M059J (cell line): ENCODE measurements around the gene UBE2L6. TPM values are rescaled to one million over a fixed set of nuclear protein-coding genes. Genes with fewer than 3 reads are reported as not detected.

Experiments
- DNase-seq: peaks from one replicate; pipeline ENCODE4 v3.0.0-alpha.2; 2012; ENCODE audit warnings: low read depth
- total RNA-seq: library from RNA; depleted of rRNA; stranded (reverse); fragments of >200 nt; shearing (Covaris generic); gene quantifications from 2 replicates; pipeline ENCODE4 v1.2.3, GENCODE V29; 2014

The UBE2L6 gene
- total RNA-seq, 1 experiment from 2014 or later: 314 TPM

DNA sequence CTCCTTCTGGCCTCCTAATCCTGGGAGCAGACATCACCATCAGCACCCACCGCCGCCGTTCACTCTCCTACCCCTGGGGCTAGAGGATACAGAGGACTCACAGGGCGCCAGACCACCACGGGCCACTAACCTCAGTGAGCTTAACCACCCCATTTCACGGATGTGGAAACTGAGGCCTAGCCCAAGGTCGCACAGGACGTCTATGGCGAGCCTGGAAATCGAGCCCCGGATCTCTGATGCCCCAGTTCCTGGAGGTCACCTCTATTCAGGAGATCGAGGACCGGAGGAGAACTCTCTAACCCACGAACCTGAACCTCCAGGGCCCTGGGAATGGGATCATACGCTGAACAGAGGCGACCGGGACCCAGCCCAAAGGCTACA lies 37.3 kb downstream of the UBE2L6 start:
- no peak for DNase-seq

DNA sequence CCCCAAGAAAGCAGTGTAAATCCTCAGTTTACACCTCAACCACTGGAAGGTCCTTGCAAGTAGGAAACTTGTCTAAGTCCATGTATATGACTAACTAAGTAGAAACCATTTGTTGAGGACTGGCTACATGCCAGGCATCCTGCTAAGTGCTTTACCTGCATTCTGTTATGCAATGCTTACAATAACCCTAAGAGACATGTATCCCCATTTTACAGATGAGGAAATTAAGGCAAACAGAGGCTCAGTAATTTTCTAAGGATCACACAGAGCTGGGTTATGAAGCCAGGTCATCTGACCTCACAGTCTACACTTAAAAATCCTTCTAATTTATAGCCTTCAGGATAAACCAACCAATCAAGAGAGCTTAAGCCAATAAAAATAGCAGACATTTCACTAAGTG lies 38.5 kb downstream of the UBE2L6 start:
- DNase-seq: no peak

DNA sequence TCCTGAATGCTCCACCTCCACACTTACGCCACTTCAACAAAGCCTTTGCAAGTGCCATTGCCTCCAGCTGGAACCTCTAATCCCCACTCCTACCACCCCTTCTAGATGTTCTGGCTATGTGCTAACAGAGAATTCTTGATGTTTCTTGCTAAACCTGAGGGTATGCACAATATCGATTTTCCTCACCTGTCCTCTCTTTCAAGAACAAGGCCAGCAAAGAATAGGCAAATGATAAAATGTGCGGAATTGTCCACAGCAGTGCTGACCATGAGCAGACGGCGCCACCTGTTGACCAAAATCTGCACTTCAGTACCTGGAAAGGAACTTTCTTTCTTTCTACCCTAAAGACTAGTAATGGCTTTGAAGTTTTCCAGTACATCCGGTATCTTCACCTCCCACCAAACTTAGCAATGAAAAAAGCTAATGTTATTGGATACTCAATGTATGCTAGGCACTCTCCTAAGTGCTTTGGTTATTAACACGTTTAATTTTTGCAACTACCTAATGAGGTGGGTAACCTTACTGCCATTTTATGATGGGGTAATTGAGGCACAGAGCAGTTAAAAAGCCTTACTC lies 40.3 kb downstream of the UBE2L6 start:
- DNase-seq: peak; percentile 53

DNA sequence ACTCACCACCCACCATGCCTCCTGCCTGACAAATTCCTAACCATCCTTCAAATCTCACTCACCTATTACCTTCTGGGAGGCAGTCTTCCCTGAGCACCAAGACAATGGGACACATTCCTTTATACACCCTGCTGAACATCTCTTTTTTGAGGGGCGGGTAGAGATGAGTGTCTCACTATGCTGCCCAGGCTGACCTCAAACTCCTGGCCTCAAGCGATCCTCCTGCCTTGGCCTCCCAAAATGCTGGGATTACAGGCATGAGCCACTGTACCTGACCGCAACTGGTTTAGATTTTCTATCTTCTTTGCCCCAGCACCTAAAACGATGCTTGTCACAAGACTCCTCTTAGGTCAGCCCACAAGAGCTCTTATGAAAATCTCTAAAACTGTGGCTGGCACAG lies 44.1 kb downstream of the UBE2L6 start:
- no peak for DNase-seq

DNA sequence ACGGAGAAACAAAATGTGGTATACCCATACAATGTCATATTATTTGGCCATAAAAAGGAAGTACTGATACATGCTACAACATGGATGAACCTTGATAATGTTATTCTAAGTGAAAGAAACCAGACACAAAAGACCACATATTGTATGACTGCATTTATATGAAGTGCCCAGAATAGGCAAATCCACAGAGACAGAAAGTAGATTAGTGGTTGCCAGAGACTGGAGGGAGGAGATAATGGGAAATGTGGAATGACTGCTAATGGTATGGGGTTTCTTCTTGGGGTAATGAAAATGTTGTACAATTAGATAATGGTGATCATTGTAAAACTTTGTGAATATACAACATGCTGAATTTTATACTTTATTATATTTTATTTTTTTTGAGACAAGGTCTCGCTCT lies 46.4 kb downstream of the UBE2L6 start:
- no peak for DNase-seq

DNA sequence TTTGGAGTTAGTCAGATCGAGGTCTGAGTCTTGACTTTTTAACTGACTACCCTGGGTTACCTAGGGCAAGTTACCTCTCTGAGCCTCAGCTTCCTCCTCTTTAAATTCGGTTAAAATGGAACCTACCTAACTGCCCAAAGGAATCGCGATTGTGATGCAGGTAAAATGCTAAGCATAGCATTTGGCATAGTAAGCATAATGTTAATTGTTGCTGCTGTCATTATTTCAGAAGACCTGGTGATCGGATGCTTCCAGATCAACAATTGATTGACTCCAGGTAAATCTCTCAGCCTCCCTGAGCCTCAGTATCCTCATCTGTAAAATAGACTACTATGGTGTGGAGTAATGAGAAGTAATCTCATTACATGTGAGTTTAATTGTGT lies 51.4 kb downstream of the UBE2L6 start:
- DNase-seq: no peak

DNA sequence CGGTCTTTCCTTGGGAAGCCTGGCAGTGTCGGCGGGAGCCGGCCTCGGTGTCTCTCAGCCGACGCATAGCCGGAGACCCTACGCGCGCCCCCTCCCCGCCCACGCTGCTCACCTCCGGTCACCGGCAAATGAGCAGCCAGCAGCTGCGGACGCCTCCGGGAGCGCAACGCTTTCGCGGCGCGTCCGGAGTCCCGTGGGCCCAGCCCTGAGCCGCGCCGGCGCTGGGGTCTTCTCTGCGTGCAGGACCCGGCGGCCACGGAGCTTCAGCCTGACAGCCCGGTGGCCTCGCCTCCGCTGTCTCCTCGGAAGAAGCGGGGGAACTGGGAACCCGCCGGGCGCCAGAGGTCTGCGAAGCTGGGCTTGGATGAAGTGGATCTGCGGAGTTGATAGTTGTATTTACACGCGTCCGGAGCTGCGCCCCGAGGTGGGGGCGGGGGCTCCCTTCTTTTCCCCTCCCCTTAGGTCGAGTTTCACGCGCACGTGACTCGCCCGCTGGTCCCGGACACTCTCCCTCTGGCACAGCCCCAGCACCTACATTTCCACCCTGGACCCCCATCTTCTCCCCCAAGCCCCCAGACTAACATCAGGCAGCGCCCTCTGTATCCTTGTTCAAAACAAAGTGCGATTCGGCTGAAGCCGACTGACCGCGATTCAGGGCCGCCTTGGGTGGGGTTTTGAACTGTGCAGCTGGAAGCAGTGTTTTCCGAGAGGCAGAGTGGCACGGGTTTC lies 52.0 kb downstream of the UBE2L6 start, which contains the start of gene SLC43A1:
Gene SLC43A1 (minus strand): TSS at position 371 of the 729 bp plus-strand sequence. CDS start 1,591 bp downstream, outside the sequence.
- DNase-seq: peak; percentile 58

DNA sequence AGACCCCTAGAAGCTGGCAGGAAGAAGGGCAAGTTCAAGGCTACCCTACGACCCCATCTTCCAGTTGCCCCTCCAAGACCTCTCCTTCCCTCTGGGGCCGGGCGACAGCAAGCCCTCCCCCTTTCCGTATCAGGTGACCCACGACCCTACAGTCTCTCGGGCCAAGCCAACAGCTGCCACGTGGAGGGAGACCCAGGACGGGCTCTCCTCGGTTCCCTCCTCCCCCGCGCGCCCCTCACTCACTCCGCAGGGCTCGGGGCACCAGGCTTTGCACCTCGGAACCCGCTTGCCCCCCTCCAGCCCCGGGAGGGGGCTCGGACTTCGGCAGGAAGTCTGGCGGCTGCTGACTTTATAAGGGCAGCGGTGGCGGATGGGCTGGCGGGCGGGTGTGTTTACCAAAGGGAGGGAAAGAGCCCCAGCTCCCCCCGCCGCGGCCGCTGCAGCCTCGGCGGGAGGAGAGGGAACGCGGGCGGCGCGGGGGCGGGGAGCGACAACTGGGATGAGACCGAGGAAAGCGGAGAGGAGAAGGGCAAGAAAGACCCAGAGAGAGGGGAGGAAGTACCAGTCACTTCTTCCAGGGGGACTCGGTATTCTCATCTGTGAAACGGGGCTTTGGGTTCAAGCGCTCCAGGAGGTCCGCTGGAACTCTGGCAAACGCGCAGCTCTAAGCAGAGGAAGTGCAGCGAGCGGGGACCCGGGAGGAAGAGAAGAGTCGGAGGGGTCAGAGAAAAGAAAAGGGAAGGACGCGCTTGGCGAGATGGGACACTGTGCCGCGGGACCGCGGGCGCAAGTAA lies 52.7 kb downstream of the UBE2L6 start:
- peak; percentile 55 for DNase-seq

DNA sequence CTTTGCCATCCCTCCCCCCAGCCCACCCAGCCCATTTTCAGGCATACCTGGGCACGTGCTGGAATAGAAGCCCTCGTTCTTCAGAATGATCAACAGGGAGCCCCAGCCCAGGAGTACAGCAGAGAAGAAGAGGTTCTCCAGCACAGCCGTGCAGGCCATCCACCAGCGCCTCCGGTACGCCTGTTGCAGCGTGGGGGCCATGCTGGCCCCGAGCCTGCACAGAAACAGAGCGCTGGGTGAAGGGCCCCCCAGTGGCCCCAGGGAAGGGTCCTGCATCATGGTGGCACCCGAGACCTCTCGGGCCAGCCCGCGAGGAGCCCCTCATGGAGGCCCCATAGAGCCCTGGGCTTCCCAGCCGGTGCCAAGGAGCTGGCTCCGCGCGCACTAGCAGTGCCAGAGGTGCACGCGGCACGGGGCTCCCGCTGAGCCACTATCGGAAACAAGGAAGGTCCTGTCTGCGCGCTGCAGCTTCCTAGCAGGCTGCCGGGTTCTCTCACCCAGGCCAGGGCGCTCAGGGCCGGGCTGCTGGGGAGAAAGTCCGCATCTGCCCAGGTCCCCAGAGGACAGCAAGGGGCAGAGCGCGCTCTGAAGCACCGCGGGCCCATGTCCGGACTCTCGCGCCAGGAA lies 53.4 kb downstream of the UBE2L6 start:
- DNase-seq: peak; percentile 55

DNA sequence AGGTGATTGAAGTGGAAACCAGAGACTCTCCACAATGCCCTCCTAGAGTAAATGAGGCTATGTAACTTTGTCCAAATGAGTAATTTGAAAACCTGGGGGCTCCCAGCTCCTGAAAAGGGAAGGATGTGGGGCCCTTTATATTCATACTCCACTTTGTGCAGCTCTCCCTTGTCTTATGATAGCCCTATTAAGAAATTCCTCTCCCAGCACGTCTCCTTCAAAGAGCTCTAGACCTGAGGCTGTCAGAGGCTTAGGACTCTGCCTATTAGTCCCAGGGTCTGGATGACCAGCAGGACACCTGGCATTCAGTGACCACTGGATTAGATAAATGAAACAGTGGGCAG lies 54.0 kb downstream of the UBE2L6 start:
- no peak for DNase-seq

DNA sequence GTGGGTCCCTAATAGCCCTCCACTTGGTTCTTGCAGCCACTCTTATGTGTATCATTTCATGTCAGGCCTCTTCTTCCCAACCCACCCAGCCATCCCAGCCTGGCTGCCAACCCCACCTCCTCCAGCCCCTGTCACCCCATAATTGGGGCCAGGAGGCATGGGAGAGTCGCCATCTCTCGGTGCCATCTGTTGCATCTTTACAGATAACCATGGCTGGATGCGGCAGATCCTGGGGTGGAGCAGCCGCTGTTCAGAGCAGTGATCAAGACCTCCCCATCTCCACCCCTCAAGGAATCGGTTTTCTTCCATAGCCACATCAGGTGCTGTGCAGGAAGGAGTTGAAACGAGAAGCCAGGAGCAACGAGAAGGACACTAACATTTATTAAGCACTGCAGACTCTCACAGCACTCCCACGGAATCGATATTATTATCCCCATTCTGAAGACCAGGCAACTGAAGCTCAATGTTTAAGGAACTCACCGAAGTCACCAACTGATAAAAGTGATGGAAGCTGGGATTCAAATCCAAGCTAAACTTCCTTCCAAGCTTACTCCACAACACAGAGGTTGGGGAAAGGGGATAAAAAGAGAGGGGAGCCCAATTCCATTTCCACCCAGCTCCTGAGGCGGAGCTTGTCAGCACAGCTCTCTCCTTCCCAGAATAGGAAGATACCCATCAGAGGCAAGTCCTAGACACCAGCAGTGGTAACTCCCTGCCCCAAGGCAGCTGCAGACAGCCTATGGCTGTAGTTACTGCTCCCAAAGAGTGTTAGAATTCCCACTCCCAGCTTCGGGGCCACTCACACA lies 54.6 kb downstream of the UBE2L6 start:
- DNase-seq: no peak

DNA sequence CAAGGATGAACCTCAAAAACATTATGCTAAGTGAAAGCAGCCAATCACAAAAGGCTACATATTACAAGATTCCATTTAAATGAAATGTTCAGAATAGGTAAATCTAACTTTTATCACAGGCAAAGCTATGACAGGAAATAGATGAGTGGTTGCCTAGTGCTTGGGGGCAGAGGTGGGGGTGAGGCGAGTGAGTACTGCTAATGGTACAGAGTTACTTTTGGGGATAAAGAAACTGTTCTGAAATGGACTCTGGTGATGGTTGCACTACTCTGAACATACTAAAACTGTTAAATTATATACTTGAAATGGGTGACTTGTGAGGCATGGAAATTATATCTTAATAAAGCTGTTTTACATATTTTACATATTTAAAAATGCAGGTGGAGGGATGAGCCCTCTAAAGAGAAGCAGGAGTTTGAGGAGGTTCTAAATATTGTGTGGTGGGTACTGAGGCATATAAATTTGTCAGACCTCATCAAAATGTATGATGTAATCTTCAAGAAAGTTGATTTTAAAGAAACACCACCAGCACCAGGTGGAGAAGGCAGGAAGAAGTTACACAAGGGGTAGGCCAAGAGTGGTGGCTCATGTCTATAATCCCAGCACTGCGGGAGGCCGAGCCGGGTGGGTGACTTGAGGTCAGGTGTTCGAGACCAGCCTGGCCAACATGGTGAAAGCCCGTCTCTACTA lies 55.6 kb downstream of the UBE2L6 start:
- no peak for DNase-seq

DNA sequence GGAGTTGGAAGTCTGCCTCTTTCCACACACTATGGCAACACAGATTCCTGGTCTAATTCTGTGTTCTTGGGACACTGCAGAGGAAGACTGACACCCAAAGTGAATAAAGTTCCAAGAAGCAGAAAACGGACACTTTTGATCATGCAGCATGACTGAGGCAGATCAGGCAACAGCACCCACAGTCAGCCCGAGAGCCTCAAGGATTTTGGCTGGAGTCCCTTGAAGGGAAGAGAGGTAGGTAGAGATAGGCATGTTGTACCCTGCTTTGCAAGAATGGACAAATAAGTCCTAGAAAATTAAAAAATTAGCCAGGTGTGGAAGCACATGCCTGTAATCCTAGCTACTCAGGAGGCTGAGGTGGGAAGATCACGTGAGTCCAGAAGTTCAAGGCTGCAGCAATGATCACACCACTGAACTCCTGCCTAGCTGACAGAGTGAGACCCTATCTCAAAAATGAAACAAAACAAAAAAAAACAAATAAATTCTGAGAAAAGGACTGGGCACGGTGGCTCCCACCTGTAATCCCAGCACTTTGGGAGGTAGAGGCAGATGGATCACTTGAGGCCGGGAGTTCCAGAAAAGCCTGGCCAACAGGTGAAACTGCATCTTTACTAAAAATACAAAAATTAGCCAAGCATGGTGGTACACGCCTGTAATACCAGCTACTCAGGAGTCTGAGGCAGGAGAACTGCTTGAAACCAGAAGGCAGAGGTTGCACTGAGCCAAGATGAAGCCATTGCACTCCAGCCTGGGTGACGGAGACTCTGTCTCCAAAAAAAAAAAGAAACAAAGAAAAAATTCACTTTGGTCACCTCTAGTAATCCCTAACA lies 58.9 kb downstream of the UBE2L6 start:
- no peak for DNase-seq

DNA sequence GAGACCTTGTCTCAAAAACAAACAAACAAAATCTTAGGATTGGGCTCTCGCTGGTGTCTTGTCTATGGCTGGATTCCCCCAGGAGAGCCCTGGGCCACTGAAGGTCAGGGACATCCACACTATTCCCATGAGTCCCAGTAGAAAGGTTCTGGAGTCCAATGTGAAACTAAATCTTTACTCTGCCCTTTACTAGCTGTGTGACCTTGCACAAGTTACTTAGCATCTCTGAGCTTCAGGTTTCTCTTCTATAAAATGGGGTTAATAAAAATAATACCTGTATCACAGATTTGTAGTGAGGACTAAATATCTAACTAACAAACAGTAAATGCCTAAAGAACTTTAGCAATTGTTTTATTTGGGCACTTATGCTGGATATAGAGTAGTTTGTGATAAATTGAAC lies 61.0 kb downstream of the UBE2L6 start:
- no peak for DNase-seq

DNA sequence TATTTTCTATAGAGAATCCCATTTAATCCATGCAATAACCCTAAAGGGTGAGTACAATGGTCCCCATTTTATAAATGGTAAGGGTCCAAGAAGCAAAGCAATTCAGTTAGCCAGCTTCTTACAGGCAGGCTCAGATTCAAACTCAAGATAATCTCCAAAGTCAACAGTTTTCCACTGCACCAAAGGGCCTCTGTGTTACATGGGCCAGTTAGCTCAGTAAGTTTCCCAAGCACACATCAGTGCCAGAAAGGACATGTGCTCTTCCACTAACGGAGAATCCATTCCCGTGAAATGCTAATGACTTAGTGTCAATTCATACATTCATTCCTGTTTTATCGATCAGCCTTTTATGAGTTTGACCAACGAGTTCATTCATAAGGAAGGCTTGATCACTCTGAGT lies 63.0 kb downstream of the UBE2L6 start:
- no peak for DNase-seq

DNA sequence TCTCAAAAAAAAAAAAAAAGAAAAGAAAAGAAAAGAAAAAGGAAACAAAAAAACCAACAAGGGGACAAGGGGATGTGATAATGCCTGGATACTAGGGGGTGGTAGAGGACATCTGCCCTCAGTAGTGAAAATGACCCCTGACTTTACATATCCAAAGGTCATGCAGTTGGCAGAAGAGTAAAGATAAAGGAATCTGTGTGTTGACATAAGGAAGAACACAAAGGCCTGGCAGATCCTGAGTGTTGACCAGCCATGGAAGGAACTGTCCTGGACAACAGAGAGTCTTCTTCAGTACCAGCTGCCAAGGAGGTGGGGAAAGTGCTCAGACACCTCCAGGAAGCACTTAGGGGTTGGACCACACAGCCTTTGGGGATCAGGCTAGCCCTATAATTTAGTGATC lies 64.6 kb downstream of the UBE2L6 start:
- DNase-seq: no peak

DNA sequence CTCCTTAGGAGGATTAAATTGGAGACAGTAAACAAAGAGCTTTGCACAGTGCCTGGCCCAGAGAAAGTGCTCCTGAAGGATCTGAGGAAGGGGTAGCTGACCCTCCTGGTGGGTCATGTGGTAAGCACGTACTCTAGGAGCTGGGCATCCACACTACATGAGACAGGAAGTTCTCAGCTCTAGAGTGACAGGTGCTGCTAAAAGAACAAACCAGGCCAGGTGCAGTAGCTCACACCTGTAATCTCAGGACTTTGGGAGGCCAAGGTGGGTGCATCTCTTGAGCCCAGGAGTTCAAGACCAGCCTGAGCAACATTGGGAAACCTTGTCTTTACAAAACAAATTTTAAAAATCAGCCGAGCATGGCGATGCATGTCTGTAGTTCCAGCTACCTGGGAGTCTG lies 65.1 kb downstream of the UBE2L6 start:
- no peak for DNase-seq

DNA sequence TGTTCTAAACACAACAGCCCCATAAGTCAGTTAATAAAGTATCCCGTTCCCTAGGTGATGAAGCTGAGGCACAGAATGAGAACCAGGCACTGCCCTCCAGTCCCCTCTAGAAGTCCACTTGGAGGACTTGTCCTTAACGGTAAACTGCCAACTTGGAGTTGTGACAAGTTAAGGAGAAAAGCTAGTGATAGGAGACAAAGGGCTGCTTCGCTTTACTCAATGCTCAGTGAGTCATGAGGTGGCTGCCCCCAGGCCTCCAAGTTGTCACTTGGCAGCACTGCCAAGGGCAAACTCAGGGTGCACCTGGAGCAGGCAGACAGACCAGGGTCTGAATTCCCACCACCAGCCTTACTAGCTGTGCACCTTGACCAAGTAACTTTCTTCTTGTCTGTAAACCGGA lies 65.5 kb downstream of the UBE2L6 start:
- DNase-seq: peak; percentile 79
